Cortex of kidney (tissue), 1 donor: ENCODE measurements around the gene ATF6.
"Not testable (repeated sequence)": the region's sequence is repeated elsewhere in the genome, so short reads cannot be mapped to it uniquely, and the experiment has no call there.

Source experiments
- DNase-seq: peaks from one replicate; lab custom pipeline; 2025; lab: John Stamatoyannopoulos, UW

ATF6 gene

GRCh38 chr1:161766102-161766981 lies at the start of gene ATF6:
TSS of gene ATF6 (plus strand) at chr1:161766320. CDS start at chr1:161766361, 41 bp downstream.
- no peak for DNase-seq

DNA sequence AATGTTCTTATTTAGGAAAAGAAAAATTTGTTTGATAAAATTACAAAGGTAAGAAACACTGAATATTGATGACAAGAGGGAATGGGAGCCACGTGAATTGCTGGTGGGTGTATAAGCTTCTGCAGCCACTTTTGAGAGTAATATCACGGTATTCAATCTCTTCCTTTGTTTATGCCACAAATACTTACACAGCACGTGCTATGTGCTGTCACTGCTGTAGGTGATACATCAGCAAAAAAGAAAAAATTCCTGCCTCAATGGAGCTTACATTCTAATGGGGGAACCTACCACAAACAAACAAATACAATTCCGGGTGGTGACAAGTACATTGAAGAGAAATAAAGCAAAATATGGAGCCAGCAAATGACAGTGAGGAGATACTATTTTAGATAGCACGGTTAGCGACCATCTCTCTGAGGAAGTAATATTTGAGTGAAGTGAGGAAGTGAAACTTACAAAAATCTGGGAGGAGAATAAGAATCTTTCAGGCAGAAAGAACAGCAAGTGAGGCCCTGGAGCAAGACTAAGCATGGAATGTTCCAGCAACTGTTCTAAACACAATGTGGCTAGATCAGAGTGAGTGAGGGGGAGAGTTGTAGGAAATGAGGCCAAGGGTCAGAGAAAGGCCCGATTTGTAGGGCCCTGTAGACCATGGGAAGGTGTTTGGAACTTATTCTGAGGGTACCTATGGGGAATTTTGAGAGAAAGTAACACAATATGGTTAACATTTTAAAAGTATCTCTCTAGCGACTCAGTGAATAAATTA lies 47.4 kb upstream of the ATF6 start:
- no peak for DNase-seq

- DNase-seq: no peak
Observed at GRCh38 chr1:161719325-161719611, 46.9 kb upstream of the ATF6 start.

DNA sequence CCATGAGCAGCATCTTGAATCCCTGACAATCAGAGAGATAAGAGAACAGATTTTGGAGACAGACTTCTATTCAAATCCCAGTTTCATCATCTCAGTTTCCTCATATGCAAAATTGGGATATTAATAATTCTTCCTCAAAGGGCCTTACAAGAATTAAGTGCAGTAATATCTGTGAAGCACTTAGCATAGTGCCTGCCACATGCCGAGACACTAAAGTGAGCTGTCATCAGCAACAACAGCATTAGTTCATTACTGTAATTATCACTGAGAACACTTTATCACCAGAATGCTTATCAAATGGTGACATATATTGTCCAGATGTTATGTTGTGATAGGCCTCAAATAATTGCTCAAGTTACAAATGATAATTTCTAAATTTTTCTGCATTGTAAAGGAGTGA lies 45.7 kb upstream of the ATF6 start:
- no peak for DNase-seq

DNA sequence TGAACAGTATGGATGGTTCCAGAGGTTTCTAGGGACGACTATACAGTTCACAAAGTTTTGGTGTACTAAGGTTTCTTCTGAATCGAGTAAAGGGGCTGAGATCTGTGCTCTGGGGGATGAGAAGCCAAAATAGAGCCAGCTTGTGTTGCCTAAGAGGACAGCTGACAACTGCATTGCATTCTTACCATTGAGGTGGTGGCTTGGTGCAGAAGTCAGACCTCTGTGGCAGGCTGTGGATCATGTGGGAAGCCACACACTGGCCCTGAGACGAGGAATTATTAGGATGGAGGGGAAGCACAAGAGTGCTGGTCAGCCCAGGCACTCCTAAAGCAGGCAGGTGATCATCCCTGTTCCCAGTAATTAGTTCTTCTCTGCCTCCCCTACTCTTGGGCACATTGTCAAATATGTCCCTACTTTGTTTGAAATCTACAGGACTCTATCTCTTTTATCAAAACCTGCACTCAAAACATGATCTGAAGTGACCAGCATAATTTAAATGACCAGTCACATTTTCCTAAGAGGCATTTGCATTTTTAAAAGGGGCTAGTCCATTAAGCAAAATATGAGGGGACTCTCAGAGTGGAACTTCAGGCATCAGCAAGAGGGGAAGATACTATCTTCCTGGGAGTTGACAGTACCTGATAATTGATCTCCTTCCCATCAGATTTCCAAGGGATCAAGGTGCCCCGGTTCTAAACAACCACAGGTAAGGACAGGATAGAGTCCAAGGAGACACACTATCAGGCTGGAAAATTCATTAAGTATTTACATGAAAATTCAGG lies 45.0 kb upstream of the ATF6 start, which contains the start of gene FCRLB:
TSS of gene FCRLB (plus strand) at position 589 of the 782 bp plus-strand sequence. CDS start 1,129 bp downstream, outside the sequence.
- no peak for DNase-seq

- DNase-seq: no peak
Observed at GRCh38 chr1:161721738-161722343, 44.3 kb upstream of the ATF6 start.

DNA sequence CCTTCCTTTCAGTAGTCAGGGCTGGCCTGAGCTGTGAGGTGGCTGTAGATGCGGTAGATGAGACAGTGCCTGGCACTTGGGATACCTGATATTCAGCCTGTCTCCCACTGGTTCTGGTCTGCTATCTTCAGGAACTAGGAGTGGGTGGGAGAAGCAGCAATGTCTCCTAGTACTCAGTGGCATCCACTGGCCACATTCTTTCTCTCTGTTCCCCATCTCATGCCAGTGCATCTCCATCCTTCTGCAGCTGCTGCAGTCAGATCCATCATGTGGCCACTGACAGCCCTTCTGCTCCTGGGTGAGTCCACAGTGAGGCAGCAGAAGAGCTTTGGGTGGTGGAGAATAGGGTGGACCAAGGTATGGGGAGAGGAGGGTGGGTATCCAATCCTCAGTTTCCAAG lies 43.7 kb upstream of the ATF6 start:
- DNase-seq: no peak

DNA sequence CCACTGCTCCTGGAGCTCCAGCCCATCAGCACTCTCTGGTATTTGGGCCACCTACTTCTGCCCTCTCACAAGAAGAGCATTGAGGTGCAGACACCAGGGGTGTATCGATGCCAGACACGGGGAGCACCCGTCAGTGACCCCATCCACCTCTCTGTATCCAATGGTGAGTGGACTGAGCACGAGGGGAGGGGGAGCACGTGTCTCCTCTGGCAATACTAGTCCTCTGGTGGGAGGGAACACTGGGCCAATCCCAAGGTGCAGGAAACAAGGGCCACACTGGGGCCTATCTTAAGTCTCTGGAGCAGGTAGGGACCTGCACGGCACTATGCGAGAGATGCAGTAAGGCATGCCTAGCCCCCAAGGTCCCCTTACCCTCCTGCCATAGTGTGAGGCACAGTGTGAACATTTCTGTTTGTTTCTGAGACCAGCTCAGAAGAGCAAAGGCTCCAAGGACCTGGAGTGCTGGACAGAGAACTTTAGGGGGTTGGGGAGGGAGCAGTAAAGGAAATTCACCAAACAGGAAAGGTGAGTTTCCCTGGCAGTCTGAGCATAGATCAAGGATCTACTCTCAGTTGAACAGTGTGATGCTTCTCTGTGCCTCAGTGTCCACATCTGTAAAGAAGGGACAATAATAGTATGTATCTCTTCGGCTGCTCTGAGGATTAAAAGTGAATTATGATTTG lies 42.5 kb upstream of the ATF6 start:
- DNase-seq: no peak

- not testable (repeated sequence) for DNase-seq
Observed at GRCh38 chr1:161725258-161725907, 40.7 kb upstream of the ATF6 start.

DNA sequence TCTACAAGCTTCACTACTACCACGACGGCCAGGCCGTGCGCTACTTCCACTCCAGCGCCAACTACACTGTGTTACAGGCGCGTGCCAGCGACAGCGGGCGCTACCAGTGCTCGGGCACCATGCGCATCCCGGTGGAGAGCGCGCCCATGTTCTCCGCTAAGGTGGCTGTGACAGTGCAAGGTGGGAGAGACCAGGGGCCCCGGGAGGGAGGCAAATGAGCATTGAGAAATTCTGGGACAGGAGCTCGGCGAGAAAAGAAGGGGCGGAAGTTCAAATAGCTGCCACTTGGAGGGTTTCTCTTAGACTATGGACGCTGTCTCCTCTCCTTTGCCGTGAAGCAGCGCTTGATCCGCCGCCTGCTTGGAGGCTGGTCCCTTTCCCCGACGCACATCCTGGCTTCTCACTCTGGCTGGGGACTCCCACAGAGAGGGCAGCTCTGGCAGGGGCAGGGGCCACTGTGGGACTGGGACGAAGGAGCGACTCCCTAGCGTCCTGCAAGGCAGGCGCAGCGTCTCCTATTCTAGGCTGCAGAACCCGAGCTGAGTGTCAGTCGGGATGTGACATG lies 40.1 kb upstream of the ATF6 start:
- no peak for DNase-seq

DNA sequence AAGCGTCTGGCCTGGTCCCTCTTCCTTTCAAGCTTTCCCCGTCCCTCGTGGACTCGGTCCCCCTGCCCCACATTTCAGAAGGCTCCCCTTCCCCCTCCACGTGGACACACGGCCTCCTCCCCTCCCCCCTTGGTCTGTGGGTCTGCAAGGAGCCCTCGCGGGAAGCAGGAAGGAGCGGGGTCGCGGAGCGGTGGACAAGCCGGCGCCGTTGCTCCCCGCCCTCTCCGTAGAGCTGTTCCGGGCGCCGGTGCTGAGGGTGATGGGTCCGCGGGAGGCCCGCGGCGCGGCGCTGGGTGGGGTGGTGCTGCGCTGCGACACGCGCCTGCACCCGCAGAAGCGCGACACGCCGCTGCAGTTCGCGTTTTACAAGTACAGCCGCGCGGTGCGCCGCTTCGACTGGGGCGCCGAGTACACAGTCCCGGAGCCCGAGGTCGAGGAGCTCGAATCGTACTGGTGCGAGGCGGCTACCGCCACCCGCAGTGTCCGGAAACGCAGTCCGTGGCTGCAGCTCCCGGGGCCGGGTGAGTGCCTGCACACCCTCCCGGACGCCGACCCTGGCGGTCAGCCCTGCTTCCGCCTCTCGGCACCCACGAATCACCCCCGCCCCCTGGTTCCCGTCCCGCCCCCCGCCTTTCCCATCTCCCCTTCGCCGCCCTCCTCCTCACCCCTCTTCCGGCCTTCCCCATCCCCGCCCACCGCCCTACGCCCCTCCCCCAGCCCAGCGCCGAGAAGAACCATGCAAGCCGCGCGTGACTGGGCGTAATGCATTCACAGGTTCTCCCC lies 39.5 kb upstream of the ATF6 start:
- DNase-seq: peak; percentile 36

- no peak for DNase-seq
Observed at GRCh38 chr1:161727256-161727924, 38.7 kb upstream of the ATF6 start.

DNA sequence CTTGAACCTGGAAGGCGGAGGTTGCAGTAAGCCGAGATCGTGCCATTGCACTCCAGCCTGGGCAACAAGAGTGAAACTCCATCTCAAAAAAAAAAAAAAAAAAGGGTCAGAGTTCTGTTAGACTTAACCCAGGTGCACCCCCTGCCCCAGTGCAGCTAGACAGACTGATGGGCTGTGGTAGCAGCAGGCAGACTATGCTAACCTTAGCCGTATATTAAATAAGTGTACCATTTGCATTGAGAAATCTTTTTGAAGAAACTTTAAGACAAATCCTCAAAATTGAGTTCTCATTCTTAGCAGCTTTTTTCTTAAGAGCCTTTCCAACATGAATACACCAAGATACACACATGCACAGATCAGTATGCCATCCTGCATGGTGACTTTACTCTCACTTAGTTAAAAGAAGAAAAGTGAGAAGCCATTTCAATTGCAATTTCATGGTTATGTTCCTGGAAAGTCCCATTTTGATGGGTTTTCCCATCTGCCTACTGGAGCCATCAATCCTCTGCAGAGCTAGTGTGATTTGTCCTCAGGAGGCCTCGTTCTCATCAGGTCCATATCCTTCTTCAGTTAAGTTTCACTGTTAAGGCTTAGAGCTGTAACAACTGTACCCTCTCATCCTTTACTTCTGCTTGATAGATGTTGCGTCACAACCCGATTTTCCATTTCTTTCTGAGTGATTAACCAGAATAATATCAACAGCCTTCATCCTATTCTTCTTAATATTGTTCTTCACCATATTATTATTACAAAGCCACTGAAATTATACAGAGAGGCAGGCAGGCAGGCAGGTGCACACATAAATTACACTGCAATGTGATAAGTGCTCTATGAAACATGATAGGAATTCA lies 37.5 kb upstream of the ATF6 start:
- DNase-seq: no peak

GRCh38 chr1:161730050-161730564 lies 36.0 kb upstream of the ATF6 start:
- DNase-seq: no peak

GRCh38 chr1:161731241-161731640 lies 34.9 kb upstream of the ATF6 start:
- DNase-seq: no peak

GRCh38 chr1:161731981-161732718 lies 34.0 kb upstream of the ATF6 start:
- DNase-seq: no peak

DNA sequence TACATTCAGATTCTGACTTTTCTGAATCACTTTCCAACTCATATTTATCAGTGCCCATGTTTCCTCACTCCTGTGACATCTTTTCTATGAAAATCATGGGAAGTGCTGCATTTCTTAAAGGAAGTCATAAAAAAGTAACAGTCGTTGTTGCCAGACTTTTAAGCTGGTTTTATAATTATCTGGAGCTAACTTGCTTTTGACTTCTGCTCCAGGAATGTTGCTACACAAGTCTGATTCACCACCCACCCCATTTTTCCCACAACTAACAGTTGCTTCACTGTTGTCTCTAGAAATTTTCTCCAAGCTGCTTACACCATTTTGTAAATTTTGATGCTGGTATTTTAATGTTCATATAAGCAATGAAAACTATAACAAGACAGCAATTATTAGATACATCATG lies 32.6 kb upstream of the ATF6 start:
- no peak for DNase-seq
